ENCODE measurements around the gene POLR2F. TPM values are rescaled to one million over a fixed set of nuclear protein-coding genes. Genes with fewer than 3 reads are reported as not detected.

POLR2F gene
- total RNA-seq, 2 donors from 2014 or later: 37.9 to 93.1 TPM

DNA sequence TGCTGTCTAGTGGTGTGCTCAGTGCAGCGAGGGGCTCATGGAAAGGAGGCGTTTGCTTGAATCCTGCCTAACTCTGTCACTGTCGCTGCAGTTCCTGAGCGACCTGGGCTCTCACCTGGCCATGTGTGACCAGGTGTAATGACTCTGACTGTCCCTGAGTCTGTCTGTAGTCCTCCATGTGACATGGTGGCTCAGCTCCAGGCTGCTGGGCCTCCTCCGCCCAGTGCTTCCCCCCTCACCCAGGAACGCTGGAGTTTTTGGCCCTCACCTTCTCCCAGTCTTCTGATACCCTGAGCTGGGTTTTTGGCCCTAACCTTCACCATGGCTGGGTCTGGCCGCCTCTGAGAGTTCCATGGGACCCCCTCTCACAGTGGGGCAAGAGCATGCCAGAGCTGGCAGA lies 27.1 kb upstream of the POLR2F start:
- Histone ChIP-seq H3K36me3 (peaks cover 48% of the 10 kb centered on the region), H3K9me3 (no peaks in the 10 kb centered on the region), H3K27ac (no peak overlapping the region), H3K4me3 (no peak overlapping the region), H3K4me1 (ENCODE audit: control insufficient read depth in 1 of 2, low read depth in 2 of 2) (no peaks in the 10 kb centered on the region), H3K27me3 (replicated peaks; ENCODE audit: insufficient read depth) (no peaks in the 10 kb centered on the region)
- ATAC-seq (ENCODE audit: insufficient number of reproducible peaks, low FRiP score, low read depth) (no peak), DNase-seq (ENCODE audit: low spot score) (no peak)
- TF ChIP-seq, protein P1, sequence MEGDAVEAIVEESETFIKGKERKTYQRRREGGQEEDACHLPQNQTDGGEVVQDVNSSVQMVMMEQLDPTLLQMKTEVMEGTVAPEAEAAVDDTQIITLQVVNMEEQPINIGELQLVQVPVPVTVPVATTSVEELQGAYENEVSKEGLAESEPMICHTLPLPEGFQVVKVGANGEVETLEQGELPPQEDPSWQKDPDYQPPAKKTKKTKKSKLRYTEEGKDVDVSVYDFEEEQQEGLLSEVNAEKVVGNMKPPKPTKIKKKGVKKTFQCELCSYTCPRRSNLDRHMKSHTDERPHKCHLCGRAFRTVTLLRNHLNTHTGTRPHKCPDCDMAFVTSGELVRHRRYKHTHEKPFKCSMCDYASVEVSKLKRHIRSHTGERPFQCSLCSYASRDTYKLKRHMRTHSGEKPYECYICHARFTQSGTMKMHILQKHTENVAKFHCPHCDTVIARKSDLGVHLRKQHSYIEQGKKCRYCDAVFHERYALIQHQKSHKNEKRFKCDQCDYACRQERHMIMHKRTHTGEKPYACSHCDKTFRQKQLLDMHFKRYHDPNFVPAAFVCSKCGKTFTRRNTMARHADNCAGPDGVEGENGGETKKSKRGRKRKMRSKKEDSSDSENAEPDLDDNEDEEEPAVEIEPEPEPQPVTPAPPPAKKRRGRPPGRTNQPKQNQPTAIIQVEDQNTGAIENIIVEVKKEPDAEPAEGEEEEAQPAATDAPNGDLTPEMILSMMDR (IDR thresholded peaks at IDR 0.05): no peak

DNA sequence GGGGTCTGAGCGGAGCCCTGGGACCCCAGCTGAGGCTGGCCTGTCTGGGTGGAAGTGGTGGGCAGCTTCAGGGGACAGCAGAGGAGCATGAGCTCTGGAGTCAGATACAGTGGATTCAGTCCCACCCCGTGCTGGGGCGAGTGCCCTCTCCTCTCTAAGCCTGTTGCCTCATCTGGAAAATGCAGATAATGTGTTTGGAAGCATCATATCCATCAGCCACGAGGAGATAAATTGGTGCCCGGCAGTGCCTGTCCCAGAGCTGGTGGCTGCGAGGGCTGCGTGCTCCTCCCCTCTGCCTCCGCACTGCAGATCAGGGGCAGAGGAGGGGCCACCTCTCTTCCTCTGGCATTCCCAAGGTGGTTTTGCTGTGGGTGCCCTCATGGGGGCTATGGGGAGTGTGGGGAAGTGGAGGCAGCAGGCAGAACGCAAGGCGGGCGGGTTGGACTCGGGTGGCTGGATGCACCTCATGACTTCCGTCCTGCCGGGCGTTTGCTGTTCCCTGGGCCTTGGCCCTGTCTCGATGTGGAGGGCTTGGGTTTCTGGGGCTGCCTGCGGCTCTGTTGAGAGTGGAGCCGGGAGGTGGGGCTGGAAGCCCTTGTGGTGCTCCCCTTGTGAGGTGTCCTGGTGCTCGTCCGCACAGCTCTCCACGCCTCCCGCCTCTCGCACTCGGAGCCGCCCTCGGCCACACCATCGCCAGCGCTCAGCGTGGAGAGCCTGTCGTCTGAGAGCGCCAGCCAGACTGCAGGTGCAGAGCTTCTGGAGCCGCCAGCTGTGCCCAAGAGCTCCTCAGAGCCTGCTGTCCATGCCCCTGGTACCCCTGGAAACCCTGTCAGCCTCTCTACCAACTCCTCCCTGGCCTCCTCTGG lies 26.5 kb upstream of the POLR2F start:
- no peak for DNase-seq (ENCODE audit: low spot score)
- H3K27ac ChIP-seq: no peak overlapping the region
- H3K9me3 ChIP-seq: no peaks in the 10 kb centered on the region
- no peaks in the 10 kb centered on the region for H3K4me1 ChIP-seq (ENCODE audit: control insufficient read depth in 1 of 2, low read depth in 2 of 2)
- TF ChIP-seq, protein P1 (IDR thresholded peaks at IDR 0.05): no peak
- H3K27me3 ChIP-seq (replicated peaks; ENCODE audit: insufficient read depth): no peaks in the 10 kb centered on the region
- H3K4me3 ChIP-seq: no peak overlapping the region
- H3K36me3 ChIP-seq: peaks cover 45% of the 10 kb centered on the region
- no peak for ATAC-seq (ENCODE audit: insufficient number of reproducible peaks, low FRiP score, low read depth)

DNA sequence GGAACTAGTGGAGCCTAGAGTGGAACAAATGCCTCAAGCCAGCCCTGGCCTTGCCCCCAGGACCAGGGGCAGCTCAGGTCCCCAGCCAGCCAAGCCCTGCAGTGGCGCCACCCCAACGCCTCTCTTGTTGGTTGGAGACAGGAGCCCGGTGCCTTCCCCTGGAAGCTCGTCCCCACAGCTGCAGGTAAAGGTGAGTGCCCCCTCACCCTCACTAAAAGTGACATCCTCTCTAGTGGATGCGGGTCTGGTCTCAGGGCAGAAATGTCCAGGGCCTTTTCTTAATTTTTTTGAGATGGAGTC lies 25.9 kb upstream of the POLR2F start:
- no peaks in the 10 kb centered on the region for H3K9me3 ChIP-seq
- peaks cover 46% of the 10 kb centered on the region for H3K36me3 ChIP-seq

DNA sequence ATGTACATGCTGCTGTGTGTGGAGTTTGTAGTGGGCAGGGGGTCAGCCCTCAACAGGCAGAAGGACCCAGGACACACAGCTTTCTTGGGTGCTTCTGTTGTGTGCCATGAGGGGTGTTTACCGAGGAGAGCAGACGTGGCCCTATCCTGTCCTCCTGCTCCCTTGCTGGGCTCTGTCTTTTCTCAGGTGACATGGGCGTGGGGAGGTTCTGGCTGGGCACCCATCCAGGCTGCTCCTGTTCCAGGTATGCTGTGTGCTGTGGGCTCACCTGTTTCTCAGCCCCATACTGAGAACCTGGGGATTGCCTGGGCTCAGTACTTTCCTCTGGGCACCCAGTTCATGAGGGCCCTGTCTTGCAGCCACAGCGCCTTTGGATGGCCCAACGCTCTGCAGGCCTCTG lies 24.1 kb upstream of the POLR2F start:
- ATAC-seq (ENCODE audit: insufficient number of reproducible peaks, low FRiP score, low read depth) (no peak), DNase-seq (ENCODE audit: low spot score) (no peak)
- no peak overlapping the region for H3K4me3 ChIP-seq
- TF ChIP-seq, protein P1 (IDR thresholded peaks at IDR 0.05): no peak
- peaks cover 8 to 15% of the 10 kb centered on the region in 2 donors for H3K4me1 ChIP-seq (ENCODE audit: control insufficient read depth in 1 of 2, low read depth in 2 of 2)
- H3K36me3 ChIP-seq: peaks cover 36% of the 10 kb centered on the region
- H3K27ac ChIP-seq: no peak overlapping the region
- no peaks in the 10 kb centered on the region for H3K27me3 ChIP-seq (replicated peaks; ENCODE audit: insufficient read depth)
- no peaks in the 10 kb centered on the region for H3K9me3 ChIP-seq

More for the DNA sequence above, 25.9 kb upstream of the POLR2F start:
- TF ChIP-seq, protein P1 (IDR thresholded peaks at IDR 0.05): no peak
- no peak for DNase-seq (ENCODE audit: low spot score)
- no peak overlapping the region for H3K4me3 ChIP-seq
- no peak for ATAC-seq (ENCODE audit: insufficient number of reproducible peaks, low FRiP score, low read depth)
- H3K4me1 ChIP-seq (ENCODE audit: control insufficient read depth in 1 of 2, low read depth in 2 of 2): no peaks in the 10 kb centered on the region
- H3K27me3 ChIP-seq (replicated peaks; ENCODE audit: insufficient read depth): no peaks in the 10 kb centered on the region
- no peak overlapping the region for H3K27ac ChIP-seq

DNA sequence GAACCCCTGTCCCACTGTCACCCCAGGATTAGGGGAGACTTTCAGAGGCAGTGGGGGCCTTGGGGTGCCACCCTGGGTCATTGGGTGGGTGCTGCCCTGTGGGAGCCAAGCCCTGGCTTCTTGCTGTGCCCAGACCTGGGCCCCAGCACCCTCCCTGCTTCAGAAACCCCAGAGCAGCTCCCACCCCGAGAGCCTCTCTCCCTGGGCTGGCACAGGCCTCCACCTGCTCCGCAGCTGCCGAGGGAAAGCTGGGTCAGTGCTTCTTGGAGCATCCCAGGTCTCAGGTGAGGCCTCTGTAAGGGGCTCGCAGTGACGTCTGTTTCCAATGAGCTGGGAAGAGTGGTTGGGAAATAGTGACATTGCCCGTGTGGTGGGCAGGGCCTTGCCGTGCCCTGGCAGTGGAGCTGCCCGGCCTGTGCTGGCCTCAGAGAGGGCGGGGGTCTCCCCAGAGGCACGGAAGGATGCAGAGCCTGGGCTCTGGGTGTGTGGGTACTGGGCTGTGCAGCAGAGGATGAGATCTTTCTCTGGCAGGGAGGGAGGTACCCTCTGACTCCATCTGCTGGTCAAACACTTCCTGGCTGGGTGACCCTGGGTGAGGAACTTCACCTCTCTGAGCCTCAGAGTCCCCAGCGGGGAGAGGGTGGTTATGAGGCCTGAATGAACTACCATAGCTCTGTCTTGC lies 23.1 kb upstream of the POLR2F start:
- Histone ChIP-seq H3K27ac (peak overlapping the region in 1 of 2 donors; percentile 22), H3K36me3 (peaks cover 28% of the 10 kb centered on the region), H3K27me3 (replicated peaks; ENCODE audit: insufficient read depth) (no peaks in the 10 kb centered on the region), H3K4me3 (no peak overlapping the region), H3K4me1 (ENCODE audit: control insufficient read depth in 1 of 2, low read depth in 2 of 2) (peaks cover 8 to 15% of the 10 kb centered on the region in 2 donors), H3K9me3 (no peaks in the 10 kb centered on the region)
- no peak for ATAC-seq (ENCODE audit: insufficient number of reproducible peaks, low FRiP score, low read depth)
- TF ChIP-seq, protein P1 (IDR thresholded peaks at IDR 0.05): no peak
- DNase-seq (ENCODE audit: low spot score): no peak
